ENCODE results near the gene OTULINL.

The OTULINL gene

GRCh38 chr5:14603141-14603540 lies 21.5 kb downstream of the OTULINL start:
- no peak for DNase-seq

- no peak for DNase-seq
These were observed 25.5 kb downstream of the OTULINL start for GRCh38 chr5:14607104-14607503.

GRCh38 chr5:14608169-14608568 lies 26.6 kb downstream of the OTULINL start:
- DNase-seq = no peak

GRCh38 chr5:14611737-14612136 lies 30.1 kb downstream of the OTULINL start:
- no peak for DNase-seq

GRCh38 chr5:14614490-14614889 lies 32.9 kb downstream of the OTULINL start:
- DNase-seq = no peak

- no peak for DNase-seq
These were observed 33.8 kb downstream of the OTULINL start for GRCh38 chr5:14615365-14615764.

GRCh38 chr5:14617441-14617840 lies 35.8 kb downstream of the OTULINL start:
- no peak for DNase-seq

- DNase-seq = no peak
These were observed 45.7 kb downstream of the OTULINL start for GRCh38 chr5:14627270-14627669.

GRCh38 chr5:14628346-14628745 lies 46.8 kb downstream of the OTULINL start:
- peak; percentile 66 for DNase-seq

- no peak for DNase-seq
These were observed 49.1 kb downstream of the OTULINL start for GRCh38 chr5:14630671-14631070.

- no peak for DNase-seq
These were observed 54.1 kb downstream of the OTULINL start for GRCh38 chr5:14635656-14636055.

GRCh38 chr5:14640765-14641164 lies 59.2 kb downstream of the OTULINL start:
- no peak for DNase-seq

- no peak for DNase-seq
These were observed 63.1 kb downstream of the OTULINL start for GRCh38 chr5:14644623-14645237.

GRCh38 chr5:14650052-14650451 lies 68.5 kb downstream of the OTULINL start:
- no peak for DNase-seq

- DNase-seq = no peak
These were observed 73.7 kb downstream of the OTULINL start for GRCh38 chr5:14655146-14655741.

GRCh38 chr5:14656898-14657297 lies 75.3 kb downstream of the OTULINL start:
- DNase-seq = no peak

GRCh38 chr5:14659821-14660607 lies 78.4 kb downstream of the OTULINL start:
- DNase-seq = no peak

GRCh38 chr5:14660833-14661232 lies 79.2 kb downstream of the OTULINL start:
- DNase-seq = no peak
